GM19043 (cell line): ENCODE data around the gene UXS1.

ENCODE experiments used
- ATAC-seq: cut with Tn5 transposase; IDR thresholded peaks from one replicate; pipeline ENCODE4 v1.9.1; 2021; ENCODE audit warnings: low read depth; ENCODE audit not compliant: unreplicated experiment

The UXS1 gene

DNA sequence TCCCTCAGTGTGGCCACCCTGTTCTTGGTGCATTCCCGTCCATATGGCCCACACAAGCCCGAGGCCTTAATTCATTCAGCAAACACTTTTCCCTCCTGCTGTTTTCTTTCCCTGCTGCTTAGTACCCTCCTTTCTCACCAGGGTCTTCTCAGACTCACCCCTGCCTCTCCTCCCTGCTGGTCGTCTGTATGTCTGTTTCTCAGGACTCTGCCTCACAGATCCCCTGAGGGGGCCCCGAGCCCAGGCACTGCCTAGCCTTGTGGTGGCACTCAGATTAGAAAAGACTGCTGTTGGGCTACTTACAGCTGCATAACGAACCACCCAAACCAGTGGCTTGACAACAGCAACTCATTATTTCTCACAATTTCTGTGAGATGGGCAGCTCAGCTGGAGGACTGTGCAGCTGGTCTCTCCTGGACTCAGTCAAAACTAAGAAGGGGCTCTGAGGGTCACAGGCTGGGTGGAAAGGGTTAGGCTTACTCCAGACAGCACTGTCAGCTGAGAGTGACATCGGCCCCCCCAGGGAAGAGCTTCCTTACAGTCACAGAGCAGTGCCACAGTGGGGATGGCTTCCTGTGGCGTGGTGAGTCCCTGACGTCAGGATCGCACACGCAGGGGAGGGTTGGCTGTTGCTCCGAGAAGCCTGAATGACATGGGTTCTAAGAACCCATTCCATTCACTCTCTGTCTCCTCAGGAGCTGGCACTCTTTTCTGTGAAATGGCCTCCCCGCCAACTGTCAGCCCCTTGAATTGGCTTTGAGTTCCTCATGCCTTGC is 139.0 kb downstream of the UXS1 start:
- no peak for ATAC-seq

DNA sequence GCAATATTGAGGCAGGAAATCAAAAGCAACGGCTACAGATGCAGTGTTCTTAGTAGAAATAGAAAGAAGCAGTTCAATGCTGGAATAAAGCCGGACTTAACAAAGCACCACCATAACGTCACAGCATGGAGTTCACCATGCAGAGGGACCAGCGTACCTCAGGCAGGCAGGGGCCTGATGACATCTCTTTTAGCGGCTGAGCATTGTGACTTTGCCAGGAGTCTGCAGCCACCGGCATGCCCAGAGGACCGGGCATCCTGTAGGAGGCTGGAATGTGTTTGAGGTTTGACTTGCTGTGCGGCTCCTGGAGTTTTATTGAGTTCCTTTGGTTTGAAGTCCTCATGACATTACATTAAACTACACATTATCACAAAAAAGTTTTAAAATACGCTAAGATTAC is 139.8 kb downstream of the UXS1 start:
- no peak for ATAC-seq

DNA sequence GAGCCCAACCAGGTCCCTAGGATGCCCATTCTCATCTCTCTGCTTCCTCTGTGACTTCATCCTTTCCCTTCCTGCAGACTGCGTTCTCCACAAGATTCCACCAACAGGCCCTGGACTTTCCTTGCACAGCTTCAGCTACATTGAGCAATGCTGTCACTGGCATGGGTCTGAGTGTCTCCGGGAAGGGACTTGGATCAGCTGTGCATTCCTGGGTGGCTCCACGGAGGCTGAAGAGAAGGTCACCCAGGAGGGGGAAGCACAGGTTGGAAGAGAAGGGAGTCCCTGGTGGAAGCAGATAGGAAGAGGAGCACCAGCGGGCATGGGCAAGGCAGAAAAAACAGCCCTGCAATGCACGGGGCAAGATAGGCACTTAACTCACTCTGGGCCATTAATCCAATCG is 140.5 kb downstream of the UXS1 start:
- no peak for ATAC-seq

DNA sequence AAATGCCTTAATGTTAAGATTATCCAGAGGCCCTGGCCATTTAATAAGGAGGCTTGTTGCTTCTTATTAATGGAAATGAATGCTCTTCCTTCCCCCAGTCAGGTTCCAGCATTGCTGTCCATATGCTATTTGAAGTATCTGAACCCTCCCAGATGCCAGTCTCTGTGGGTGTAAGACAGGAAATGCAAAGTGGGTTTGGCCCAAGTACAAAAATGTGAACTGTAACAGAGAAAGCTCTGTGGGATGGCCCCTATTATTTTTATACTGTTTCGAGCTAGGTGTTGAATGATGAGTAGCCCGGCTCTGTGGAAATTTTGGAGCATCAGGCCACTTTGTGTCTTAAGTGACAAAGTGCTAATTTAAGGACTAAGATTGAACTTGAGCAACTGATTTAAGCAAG is 141.0 kb downstream of the UXS1 start:
- ATAC-seq = no peak

DNA sequence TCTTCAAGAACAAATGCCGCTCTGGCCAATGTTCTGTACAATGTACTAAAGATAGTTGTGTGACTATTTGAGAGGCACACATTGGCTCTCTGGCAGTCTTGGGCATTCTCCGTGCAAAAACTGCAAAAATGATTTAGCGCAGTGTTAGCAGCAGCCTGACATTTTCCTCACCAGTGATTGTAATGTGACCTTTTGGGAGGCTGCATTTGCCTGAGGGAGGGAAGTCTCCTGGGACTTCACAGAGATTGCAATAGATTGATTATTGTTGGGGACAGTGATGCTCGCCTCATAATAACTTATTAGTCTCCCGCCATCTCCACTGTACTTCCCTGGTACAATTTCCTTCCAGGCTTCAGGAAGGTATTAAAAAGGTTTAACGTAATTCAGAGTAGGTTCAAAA is 149.2 kb downstream of the UXS1 start:
- ATAC-seq = no peak

DNA sequence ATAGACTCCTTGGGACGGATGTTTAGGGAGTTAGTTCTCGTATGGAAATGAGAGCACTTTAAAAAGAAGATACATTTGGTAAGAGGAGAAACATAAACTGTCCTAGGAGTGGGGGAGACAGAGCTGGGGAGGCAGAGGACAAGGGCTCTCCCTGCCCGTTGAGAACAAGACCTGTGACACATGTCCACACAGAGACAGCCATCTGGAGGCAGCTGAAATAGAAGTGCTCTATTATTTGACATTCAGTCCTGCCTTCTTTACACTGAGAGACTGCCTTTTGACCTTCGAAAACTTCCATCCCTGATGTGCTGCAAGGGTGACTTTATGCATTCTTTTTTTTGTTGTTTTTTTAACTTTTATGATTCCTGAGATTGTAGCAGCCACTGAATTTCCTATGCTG is 150.1 kb downstream of the UXS1 start:
- ATAC-seq = no peak
